M059J (cell line): ENCODE results near the gene MOSMO. TPM values are rescaled to one million over a fixed set of nuclear protein-coding genes. Genes with fewer than 3 reads are reported as not detected.

ENCODE experiments used
- DNase-seq: peaks from one replicate; pipeline ENCODE4 v3.0.0-alpha.2; 2012; ENCODE audit warnings: low read depth
- total RNA-seq: library from RNA; depleted of rRNA; stranded (reverse); fragments of >200 nt; shearing (Covaris generic); gene quantifications from 2 replicates; pipeline ENCODE4 v1.2.3, GENCODE V29; 2014; rRNA removed

MOSMO gene
- total RNA-seq = 15.6 and 16.2 TPM in 2 replicates

DNA sequence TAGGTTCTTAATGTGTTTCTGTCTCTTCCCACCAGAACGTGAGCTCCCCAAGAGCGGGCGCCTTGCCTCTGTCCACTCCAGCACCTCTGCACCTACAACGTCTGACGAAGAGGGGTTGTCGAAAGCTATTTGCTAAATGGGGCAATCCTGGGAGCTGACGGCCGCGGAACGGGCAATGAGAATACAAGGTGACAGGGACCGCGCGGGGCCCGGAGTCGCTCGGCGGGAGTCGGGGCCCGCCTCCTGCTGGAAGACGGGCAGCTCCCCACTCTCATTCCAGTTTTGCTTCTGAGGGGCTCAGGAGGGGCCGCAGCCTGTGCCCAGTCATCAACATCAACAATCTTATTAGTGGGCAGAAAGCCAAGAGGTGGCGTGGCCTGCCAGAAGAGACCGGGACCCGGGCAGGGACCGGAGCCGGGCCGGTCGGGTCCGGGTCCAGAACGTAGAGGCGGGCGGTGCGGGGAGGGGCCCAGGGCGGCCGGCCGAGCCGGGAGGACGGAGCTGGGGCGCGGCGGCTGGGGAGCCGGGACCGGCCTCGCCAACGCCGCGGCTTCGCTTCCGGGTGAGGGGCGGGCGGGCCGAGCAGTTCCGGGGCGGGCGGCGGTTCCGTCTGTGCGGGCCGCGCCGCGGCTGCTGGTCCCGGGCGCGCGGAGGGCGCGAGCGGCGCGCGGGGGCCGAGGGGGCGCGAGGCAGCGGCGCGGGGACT, at the start of gene MOSMO:
Gene MOSMO, plus strand, starts transcription at position 603 of the 706 bp plus-strand sequence. CDS start 191 bp downstream, outside the sequence.
- DNase-seq = peak; percentile 73

DNA sequence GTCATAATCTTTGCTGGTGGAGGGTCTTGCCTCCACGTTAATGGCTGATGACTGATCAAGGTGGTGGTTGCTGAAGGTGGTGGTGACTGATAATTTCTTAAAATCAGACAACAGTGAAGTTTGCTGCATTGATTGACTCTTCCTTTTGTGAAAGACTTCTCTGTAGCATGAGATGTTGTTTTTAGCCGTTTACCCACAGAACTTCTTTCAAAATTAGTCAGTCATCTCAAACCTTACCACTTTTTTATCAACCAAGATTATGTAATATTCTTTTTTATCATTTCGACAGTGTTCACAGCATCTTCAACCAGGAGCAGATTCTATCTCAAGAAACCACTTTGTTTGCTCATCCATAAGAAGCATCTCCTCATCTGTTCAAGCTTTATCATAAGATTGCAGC, 48.9 kb upstream of the MOSMO start:
- DNase-seq = no peak

- DNase-seq = no peak
Measured at GRCh38 chr16:21962475-21962874, 45.4 kb upstream of the MOSMO start.

DNA sequence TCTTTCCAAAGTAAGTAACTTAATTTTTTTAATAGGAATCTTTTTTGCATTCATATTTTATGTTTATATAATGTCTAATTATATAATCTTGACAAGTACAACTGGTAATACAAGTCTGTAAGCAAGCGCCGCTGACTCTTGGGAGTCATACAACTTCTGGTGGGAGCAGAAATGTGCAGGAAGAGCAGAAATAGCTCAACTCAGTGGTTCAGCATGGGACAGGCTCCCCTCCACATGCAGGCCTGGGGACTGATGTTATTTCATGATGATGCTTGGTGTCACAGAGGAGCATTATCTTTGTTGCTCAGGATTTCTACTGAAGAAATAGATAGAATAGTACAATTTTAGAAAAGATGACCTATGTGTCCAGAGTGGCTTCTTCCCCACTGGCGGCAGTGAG, 44.0 kb upstream of the MOSMO start:
- no peak for DNase-seq

DNA sequence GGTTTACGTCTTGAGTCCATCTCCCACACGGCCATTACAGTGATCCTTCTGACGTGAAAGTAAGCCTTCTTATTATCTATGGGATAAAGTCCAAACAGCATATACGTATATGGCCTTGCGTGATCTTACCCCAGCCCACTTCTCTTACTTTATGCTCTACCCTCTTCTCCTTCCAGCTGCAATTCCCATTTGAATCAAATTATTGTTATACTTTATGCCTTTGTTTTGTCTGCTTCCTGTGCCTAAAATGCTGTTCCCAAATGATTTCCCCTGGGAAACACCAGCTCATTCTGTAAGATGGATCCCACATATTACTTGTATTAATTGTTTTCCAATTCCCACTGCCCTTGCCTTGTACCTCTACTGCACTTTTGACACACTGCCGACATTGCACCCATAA, 43.6 kb upstream of the MOSMO start:
- no peak for DNase-seq

GRCh38 chr16:21971856-21972255, 36.1 kb upstream of the MOSMO start:
- DNase-seq = no peak

DNA sequence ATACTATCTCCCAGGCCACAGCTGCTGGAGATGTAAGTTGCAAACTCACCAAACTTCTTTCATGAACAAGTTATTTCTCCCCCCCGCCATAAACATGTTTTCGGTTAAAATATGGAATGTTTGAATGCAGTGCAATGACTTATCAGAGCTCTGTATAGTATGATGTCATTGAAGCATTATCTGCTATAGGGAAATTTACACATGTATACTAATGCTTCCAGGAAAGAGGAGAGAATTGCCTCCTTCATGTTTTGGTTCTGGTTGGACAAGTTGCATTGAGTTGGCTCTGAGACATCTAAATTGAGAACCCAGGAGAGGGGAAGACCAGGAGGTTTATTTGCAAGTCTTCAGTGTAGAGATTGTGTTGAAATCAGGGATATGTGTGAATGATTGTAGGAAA, 34.0 kb upstream of the MOSMO start:
- no peak for DNase-seq

DNA sequence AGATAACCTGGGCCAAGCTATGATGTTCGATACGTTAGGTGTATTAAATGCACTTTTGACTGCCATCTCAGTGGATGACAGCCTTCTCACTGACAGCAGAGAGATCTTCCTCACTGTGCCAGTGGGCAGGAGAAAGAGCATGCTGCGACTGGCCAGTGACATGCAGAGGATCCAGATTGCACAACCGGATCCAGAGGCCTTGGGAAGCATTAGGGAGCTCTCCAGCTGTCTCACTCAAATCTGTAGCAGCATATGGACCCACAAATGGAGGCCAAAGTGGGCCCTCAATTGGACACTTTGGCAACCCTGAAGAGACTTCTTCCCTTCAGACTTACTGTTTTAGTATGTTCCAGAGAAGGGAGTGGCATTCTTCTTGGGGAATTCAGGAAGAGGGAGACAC, 27.9 kb upstream of the MOSMO start:
- no peak for DNase-seq

GRCh38 chr16:21982108-21982507, 25.8 kb upstream of the MOSMO start:
- no peak for DNase-seq

DNA sequence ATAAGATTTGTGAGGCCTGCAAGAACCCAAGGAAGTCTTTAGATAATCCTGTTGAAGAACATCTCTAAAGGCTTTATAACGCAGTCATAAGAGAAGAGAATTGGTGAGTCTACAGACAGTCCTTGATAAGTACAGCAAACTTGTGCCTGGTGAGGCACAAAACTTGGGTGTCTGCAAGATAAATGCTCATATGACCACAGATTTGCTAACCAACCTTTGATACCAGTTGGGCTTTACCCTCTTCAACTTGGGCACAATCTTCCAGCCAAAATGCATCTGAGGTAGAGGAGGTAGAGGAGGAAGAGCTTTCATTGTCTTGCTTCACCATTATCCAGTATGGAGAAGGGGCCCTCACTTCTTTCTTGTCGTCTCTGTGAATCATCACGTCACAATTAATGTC, 23.8 kb upstream of the MOSMO start:
- no peak for DNase-seq

DNA sequence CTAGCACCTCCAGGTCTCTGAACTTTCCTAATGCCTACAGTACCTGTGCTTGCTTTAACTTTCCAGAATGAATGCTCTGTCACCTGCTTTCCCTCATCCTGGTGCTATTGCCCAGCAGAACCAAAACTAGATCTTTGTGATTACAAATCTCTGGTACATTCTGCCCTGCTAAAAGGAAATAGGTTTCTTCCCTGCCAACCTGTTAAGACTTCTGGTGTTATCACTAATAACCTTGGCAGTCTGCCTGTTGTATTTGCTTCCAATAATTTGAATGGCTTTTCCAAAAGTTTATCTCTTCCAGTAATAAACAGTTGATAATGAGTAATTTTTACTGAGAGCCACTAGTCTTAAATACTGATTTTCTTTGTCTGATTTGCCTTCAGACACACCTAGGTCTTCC, 22.4 kb upstream of the MOSMO start:
- DNase-seq = no peak

GRCh38 chr16:21986692-21987246, 21.1 kb upstream of the MOSMO start:
- no peak for DNase-seq

DNA sequence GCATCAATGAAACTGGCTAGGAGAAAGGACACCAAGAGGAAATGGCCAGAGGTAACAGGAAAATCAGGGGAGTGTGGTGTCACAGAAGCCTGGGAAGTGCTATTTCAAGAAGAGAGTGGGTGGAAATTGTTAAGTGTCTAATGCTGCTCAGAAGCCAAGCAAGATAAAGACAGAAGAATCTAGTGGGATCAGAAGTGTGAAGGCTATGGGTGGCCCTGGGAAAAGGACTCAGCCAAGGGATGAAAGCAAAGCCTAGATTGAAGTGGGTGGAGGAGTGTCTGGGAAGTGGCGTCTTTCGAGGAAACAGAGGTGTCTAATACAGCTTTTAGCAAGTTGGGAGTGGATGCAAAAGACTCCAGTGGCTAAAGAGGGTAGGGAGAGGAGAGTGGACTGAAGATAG, 20.4 kb upstream of the MOSMO start:
- no peak for DNase-seq

- DNase-seq = no peak
Measured at GRCh38 chr16:21989133-21989532, 18.8 kb upstream of the MOSMO start.

DNA sequence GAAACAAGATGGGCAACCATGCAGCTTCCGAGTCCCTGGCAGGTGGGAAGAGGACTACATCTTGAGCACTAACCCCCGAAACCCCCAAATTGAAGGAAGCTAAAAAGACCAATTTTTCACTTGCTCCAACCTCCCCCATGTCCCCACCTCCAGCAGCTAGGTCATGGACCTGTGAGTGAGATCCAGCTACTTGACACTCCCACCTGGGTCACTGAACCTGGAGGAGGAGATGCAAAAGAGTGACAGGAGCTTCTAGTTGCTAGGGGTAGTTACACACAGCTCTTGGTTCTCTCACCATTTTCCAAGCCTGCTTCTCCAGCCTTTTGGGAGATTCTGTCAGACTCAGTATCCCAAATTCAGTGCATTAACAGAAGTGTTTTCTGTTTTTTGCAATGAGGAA, 18.2 kb upstream of the MOSMO start:
- no peak for DNase-seq

- DNase-seq = no peak
Measured at GRCh38 chr16:21990381-21990944, 17.4 kb upstream of the MOSMO start.

DNA sequence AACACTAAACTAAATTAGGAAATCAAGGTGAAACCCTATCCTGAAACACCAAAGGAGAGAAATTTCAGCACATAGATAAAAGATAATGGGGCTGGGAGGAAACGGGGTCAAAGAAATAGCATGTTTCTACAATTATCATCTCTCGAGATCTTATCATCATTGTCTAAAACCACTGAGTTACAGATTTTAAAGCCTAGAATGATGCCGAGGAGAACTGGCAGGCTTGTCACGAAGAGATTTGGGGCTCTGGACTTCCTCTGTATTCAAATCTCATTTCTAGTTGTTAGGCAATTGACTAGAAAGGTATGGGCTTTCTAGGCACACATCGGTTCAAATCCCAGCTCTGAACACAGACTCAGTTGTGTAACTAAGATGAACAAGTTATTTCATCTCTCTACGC, 16.3 kb upstream of the MOSMO start:
- no peak for DNase-seq

DNA sequence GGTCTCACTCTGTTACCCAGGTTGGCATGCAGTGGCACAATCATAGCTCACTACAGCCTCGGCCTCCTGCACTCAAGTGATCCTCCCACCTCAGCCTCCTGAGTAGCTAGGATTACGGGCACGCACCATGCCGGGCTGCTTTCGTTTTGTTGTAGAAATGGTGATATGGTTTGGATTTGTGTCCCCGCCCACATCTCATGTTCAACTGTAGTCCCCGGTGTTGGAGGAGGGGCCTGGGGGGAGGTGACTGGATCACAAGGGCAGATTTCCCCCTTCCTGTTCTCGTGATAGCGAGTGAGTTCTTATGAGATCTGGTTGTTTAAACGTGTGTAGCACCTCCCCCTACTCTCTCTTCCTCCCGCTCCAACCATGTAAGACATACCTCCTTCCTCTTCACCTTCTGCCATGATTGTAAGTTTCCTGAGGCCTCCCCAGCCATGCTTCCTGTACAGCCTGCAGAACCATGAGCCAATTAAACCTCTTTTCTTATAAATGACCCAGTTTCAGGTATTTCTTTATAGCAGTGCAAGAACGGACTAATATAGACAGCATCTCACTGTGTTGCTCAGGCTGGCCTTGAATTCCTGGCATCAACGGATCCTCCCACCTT, 12.9 kb upstream of the MOSMO start:
- no peak for DNase-seq

- DNase-seq = no peak
Measured at GRCh38 chr16:21996923-21997696, 10.8 kb upstream of the MOSMO start.

DNA sequence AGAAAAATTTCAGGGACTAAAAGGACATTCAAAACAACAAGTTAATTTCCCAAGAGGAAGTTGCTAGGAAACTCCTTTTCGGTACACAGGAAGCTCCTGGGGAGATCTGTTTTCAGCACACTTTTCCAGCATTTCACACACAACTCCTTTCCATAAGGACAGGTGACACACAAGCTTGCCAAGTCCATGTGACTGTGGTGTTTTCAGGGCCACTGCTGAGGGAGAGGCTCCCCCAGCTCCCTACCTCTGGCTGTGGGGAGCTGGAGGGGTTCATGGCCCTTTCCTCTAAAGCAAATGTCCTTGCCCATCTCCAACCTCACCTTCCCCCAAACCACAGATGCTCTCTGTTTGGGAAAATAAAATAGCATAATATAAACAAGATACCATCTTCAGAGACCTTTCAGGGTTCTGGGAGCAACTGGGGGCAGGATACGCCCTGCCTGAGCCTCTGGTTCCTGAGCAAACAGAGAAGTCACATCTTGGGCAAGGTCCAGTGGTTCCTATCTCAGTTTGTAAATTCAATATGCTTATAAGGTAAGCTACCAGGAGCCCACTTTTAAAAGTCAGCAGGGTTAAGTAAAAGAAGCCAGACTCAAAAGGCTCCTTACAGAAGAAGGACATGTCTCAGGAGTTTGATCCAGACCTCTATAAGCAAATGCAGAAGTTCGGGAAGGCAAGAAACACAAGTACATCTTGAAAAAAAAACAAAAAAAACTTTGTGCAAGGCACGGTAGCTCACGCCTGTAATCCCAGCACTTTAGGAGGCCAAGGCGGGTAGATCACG, 10.0 kb upstream of the MOSMO start:
- no peak for DNase-seq

- peak; percentile 73 for DNase-seq
Measured at GRCh38 chr16:22001591-22001990, 6.3 kb upstream of the MOSMO start.
